GM11168 (cell line): ENCODE results near the gene DVL1.
"Not testable (repeated sequence)": the region's sequence is repeated elsewhere in the genome, so short reads cannot be mapped to it uniquely, and the experiment has no call there.

Source experiments
- in situ Hi-C: fragments of 300-500 bp; cut with MboI; formaldehyde crosslinking; loops from one replicate; pipeline ENCODE4 v1.12.0; 2022; ENCODE audit warnings: low sequenced_read_pairs; ENCODE audit not compliant: unreplicated experiment

DVL1 gene

DNA sequence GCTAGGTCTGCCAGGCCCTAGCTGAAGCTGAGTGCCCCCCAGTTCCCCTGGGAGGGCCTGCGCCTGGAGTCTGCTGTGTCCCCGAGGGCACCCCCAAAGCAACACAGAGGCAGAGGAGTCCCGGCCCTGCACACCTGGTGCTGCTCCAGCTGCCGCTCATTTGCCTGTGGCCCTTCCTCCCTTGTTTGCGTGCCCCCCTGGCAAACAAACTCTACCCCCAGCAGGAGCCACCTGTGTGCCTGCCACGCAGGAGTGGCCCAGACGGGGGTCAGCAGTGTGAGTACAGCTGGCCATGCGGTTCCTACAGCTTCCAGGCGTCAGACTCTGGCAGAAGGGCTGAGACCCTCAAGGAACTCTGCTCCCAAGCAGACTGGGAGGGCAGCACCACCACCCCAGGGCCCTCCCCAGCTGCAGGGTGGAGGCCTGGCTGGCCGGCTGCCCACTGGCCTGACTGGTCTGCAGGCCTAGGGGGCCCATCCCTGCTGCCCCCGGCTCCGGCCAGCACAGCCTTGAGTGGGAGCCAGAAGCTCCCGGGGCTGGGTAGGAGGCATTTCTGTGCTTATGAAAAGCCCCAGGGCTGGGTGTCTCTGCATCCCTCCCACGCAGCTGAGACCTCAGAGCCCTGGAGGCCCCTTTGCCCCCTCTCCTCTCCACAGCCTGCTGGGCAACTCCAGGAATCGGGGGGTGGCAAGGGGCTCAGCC lies 18.7 kb downstream of the DVL1 start:
- in situ Hi-C loops = no loop called here

DNA sequence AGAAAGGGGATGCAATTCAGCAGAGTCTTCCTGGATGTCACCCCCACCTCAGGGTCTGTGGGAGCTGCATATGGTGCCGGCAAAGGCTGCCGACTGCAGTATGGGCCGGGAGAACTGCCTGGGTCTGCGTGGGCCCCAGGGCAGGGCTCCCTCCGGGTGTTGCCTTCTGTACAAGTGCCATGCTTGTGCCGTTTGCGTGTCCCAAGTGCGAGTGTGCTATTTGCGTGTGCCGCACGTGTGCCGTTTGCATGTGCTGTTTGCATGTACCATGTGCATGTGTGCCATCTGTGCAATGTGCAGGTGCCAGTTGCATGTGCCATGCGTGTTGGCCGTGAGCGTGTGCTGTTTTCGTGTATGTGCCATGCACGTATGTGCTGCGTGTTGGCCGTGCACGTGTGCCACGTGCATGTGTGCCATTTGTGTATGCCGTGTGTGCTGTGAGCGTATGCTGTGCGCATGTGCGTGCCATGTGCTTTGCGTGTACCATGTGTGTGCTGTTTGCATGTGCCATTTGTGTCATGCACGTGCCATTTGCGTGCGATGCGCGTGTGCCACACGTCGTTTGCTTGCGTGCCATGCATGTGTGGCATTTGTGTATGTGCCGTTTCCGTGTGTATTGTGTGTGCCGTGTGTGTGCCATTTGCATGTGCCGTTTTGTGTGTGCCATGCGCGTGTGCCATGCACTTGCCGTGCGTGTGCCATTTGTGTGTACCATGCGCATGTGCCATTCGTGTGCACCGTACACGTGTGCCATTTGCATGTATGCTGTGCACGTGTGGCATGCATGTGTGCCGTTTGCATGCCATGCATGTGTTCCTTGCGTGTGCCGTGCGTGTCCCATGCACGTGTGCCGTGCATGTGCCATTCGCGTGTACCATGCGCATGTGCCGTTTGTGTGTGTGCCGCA lies 19.7 kb downstream of the DVL1 start:
- in situ Hi-C loops = no loop called here

DNA sequence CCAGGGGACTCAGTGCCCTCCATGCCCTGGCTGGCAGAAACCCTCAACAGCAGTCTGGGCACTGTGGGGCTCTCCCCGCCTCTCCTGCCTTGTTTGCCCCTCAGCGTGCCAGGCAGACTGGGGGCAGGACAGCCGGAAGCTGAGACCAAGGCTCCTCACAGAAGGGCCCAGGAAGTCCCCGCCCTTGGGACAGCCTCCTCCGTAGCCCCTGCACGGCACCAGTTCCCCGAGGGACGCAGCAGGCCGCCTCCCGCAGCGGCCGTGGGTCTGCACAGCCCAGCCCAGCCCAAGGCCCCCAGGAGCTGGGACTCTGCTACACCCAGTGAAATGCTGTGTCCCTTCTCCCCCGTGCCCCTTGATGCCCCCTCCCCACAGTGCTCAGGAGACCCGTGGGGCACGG lies 21.0 kb downstream of the DVL1 start:
- in situ Hi-C loops = no loop called here

DNA sequence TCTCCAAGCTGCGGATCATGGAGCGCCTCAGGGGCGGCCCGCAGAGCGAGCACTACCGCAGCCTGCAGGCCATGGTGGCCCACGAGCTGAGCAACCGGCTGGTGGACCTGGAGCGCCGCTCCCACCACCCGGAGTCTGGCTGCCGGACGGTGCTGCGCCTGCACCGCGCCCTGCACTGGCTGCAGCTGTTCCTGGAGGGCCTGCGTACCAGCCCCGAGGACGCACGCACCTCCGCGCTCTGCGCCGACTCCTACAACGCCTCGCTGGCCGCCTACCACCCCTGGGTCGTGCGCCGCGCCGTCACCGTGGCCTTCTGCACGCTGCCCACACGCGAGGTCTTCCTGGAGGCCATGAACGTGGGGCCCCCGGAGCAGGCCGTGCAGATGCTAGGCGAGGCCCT lies 21.9 kb downstream of the DVL1 start:
- in situ Hi-C loops = no loop called here

DNA sequence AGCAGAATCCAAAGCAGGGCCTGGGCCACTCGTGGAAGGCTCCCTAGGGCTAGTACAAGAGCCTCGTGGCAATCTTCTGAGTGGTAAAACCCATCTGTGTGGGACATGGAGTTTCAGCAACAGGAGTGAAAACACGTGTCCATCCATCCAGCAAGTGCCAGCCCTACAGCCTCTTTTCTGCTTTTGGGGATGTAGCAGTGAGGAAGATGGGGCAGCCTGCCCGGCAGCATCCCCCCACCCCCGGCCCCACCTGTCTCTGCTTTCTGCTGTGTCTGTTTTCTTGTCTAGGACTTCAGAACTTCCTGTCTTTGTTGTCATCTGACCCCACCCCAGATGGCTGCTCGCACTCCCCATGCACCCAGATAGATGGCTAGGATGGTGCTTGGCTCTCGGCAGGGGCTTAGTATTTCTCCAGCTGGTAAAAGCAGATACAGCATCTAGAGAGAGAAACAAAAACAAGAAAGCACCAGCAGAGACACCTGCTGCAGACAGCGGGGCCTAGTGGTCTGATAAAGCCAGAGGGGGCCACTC lies 23.1 kb downstream of the DVL1 start:
- in situ Hi-C loops = no loop called here

DNA sequence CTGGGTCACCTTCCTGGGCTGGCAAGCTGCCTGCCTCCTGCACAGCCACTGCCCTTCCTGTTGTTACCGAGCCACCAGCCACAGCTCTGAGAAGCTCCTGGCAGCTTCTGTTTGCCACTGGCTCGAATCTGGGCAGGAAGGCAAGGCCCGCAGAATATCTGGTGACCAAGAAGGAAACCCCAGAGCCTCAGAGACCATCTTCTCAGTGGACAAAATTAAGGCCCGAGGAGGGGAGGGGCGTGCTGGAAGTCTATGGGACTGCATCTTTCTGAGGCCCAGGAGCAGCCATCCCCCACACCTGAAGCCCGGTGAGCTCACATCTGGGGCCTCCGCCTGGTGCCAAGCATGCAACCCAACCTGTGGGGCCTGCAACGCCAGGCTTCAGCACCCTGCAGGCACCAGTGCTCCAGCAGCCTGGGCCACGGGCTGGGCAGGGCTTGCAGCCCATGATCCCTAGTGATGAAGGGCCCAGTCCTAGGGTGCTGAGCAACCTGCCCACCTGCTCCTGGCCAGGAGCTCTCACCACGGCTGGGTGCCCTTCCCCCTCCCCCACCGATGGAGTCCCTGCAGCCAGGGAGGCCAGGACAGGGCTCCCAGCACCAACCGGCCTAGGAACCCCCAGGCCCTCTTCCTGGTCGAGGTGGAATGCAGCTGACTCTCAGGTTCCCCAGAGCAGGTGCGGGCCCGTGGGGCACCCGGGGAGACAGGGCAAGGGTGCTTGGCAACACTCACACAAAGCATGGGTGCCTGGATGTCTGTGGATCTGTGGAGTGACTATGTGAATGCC lies 23.7 kb downstream of the DVL1 start:
- in situ Hi-C loops = no loop called here

DNA sequence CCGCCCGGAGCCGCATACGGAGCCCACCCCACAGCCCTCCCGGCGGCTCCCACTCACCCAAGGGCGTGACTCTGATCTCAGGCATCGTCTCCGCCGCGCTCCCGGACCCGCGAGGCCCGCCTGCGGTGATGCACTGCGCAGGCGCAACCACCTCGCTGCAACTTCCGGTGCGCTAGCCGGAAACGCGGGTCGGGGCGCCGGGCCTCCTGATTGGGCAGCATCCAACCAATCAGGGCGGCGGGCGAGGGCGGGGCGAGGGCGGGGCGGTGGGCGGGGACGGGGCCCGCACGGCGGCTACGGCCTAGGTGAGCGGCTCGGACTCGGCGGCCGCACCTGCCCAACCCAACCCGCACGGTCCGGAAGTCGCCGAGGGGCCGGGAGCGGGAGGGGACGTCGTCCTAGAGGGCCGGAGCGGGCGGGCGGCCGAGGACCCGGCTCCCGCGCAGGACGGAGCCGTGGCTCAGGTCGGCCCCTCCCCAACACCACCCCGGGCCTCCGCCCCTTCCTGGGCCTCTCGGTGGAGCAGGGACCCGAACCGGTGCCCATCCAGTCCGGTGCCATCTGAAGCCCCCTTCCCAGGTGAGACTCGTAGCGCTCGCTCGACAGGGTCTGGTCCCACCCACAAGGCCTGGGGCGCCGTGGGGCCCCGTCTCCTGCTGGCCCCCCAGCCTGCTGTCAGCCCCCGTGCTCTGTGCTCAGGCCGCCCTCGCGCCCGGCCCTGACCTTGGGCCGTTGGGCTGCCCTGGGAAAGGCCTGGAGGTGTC lies 24.5 kb downstream of the DVL1 start, which contains the start of the genes CPTP and INTS11:
CPTP (plus strand) TSS at position 279 of the 764 bp plus-strand sequence. CDS start 2,109 bp downstream, outside the sequence.
INTS11 (minus strand) TSS at position 137 of the 764 bp plus-strand sequence; CDS start at position 85, 52 bp downstream.
- in situ Hi-C loops = no loop called here

DNA sequence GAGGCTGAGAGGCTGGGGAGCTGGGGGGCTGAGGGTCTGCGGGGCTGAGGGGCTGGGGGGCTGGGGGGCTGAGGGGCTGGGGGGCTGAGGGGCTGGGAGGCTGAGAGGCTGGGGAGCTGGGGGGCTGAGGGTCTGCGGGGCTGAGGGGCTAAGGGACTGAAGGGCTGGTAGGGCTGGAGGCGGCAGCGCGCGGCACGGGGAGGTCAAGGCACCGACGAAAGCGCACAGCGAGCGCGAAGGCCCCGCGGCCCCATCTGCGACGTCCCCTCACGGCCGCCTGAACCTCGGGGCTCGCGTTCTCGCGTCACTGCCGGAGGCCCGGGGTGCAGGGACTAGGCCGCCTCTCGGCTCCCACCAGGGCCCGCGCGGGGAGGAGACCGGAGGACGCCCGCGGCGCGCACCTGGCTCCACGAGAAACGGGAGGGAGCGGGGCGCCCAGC lies 25.1 kb downstream of the DVL1 start:
- in situ Hi-C loops = no loop called here

DNA sequence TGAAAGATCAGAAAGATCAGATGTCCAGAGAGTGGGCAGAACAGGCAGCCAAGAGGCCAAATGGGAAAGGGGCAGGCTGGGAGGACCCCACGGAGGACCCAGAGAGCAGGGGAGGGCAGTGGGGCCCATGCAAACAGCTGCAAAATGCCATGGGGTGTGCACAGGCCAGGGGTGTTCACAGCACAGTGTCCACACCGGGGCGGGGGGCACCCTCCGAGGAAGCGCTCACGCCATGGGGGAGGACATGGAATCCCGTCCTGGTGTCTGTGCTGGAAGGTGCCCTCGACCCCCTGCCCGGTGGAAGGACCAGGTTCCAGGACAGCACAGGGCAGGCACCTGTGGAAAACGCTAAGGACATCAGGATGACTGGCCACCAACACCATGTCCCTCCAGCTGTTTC lies 26.3 kb downstream of the DVL1 start:
- in situ Hi-C loops = no loop called here

DNA sequence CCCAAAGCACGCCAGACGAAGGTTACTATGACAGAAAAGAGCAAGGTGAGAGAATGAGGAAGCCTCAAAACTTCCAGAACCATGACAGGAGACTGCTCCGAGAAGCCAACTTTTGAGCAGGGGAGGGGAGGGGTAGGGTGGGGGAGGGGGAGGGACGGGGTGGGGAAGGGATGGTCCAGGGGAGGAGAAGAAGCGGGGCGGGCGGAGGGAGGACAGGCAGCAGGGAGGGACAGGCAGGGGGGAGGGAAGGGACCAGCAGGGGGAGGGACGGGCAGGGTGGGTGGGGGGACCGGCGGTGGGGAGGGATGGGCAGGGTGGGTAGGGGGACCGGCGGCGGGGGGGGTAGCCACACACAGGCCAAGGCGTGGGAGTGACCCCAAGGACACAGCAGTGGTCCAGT lies 26.8 kb downstream of the DVL1 start:
- in situ Hi-C loops = no loop called here

DNA sequence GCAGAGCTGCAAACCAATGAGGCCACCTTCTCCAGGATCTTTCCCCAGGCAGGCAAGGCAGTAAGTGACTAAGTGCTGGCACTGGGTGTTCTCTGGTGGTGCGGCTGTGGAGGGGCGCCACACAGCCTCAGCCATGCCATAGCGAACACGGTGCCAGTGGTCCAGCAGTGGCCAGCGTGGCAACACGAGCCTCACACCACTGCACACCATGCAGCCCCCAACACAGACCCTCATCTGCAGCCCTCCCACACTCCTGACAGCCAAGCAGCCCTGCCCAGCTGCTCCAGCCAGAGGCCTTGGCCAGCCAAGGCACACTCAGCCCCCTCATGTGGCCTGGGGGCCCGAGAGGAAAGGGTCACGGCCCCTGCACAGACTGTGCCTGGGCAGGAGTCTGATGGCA lies 27.7 kb downstream of the DVL1 start:
- in situ Hi-C loops = no loop called here

DNA sequence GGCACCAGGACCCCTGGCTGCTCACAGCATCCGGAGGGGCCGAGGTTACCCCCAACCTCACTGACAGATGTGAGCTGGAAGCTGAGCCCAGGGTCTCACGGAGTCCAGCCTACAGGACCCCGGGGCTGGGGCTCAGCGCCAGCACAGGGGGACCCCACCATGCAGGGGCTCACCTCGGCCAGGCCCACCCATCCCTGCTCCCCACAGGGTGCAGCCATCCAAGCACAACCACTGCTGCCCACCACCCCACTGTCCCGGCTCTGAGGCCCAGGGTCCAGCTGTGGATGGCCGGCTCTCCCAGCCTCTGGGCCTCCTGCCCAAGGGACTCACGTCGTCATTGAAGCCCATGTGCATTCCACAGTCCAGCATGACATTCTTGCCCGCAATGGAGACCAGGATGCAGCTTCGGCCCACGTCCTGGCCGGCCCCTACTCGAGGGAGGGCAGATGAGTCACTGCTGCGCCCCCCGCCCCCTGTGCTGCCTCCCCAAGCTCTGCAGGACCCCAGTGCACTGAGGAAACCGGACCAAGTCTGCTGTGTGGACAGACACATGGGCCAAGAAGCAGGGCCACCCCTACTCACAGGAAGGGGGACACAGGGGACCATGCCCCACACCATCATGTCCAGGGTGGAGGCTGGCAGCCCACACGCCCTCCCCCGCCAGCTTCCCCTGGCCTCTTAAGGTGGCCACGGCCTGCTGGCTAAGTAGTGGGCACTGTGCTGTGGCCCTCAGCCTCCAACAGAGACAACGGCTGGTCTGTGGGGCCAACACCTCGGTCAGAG lies 28.4 kb downstream of the DVL1 start:
- in situ Hi-C loops = no loop called here

DNA sequence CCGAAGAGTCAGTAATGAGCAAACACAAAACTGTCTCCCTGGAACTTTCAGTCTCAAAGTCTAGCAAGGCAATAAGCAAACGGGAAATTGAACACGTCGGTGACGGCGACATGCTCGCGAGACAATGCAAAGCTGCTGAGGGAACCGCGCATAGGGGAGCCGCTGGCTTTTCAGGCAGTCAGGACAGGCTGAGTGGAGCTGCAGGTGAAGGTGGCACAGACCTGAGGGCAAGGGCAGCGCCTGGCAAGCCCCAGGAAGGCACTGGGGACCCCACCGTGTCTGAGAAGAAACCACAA lies 29.6 kb downstream of the DVL1 start:
- in situ Hi-C loops = no loop called here

DNA sequence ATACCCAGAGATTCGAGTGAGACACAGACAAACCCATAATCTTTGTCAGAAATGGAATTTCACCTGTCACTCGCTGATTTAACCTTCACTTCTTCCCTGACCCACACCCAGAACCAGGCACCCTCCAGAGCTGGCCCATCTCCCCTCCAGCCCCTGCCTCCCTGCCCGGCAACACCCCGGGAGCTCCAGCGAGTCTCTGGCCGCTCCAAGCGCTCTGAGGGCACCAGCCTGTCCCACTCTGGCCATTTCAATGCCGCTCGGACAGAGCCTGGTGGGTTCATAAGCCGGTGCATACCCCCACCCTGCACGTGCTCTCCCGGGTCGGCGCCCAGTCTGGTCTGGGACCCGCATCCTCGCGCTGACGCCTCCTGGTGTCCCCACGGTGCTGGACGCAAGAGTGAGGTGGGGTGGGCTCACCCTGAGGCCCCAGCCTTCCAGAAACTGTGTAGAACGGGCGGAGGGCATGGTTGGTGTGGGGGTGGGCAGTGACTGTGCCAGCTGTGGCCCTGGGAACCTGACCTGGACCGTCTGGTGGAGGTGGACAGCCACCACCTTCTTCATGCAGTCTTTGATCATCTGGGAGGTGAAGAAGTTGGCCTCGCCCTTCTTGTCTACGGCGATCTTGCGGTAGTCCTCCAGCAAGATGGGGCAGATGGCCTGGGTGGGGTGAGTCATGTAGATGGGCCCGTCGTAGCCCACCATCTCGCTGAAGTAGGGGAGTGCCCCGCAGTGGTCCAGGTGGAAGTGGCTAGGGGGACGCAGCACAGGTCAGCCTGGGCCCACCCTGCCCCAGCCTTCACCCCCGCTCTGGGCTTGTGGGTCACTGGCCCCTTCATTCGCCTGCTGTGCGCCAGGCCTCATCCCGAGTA lies 30.2 kb downstream of the DVL1 start:
- in situ Hi-C loops = no loop called here

DNA sequence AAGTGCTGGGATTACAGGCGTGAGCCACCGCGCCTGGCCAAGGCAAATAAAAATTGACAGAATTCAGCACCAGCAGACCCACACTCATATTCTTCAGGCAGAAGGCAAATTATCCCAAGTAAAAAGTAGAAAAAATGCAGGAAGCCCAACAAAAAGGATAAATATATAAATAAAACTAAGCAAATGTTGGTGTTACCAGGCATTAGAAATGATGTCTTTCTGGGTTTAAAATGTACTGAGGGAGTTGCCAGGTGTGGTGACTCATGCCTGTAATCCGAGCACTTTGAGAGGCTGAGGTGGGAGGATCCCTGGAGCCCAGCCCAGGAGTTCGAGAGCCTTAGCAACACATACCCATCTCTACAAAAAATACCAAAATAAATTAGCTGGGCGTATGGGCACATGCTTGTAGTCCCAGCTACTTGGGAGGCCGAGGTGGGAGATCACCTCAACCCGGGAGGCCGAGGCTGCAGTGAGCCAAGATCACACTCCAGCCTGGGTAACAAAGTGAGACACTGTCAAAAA lies 31.0 kb downstream of the DVL1 start:
- in situ Hi-C loops = no loop called here

DNA sequence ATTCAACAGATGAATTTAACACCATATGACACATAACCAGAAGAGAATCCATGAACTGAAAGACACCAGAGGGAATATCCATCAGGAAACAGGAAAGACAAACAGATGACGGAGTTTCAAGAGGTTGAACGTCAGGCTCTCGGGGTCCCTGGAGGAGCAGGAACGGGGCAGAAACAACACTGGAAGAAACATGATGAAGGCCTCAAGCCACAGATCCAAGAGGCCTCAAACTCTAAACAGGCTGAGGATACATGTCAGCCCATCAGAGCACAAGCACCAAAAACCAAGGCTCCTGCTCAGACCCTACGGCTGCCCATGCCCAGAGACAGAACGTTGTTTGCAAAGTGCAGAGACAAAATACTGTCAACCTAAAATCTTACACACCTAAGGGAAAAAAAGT lies 31.8 kb downstream of the DVL1 start:
- in situ Hi-C loops = no loop called here

DNA sequence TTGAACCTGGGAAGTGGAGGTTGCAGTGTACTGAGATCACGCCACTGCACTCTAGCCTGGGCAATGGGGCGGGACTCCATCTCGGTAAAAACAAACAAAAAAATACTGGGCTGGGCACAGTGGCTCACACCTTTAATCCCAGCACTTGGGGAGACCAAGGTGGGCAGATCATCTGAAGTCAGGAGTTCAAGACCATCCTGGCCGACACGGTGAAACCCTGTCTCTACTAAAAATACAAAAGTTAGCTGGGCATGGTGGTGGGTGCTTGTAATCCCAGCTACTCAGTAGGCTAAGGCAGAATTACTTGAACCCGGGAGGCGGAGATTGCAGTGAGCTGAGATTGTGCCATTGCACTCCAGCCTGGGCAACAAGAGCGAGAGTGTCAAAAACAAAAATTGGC lies 33.0 kb downstream of the DVL1 start:
- in situ Hi-C loops = not testable (repeated sequence)

DNA sequence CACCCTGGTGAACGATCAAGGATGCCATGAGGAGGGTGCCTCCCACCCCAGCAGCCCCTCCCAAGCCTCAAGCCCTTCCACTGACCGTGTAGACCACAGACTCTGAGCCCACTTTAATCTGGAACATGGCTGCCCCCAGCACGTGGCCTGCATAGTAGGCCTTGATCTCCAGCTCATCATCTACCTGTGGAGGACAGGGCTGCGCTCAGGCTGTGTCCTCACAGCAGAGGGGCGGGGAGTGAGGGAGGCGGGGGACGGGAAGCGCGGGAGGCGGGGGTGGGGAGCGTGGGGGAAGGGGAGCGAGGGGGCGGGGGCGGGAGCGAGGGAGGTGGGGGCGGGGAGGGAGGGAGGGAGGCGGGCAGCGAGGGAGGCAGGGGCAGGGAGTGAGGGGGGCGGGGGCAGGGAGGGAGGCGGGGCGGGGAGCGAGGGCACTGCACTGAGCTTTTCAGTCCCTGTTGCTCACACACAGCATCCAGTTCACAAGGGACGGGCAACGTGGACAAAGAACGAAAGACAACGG lies 33.7 kb downstream of the DVL1 start:
- in situ Hi-C loops = no loop called here
